ENCODE results near the gene TAF9B.
A peak's percentile ranks its signal among the peaks of the same experiment; 100 is the strongest.
"Not testable (repeated sequence)": the region's sequence is repeated elsewhere in the genome, so short reads cannot be mapped to it uniquely, and the experiment has no call there.

Gene TAF9B

GRCh38 chrX:78131117-78131516, 8.3 kb downstream of the TAF9B start:
- Mint-ChIP-seq H3K36me3 (ENCODE audit: insufficient read depth) (peaks cover 27% of the 10 kb centered on the region), H3K4me3 (no peak overlapping the region), H3K9me3 (no peaks in the 10 kb centered on the region), H3K27ac (ENCODE audit: low read depth) (no peak overlapping the region), H3K4me1 (no peaks in the 10 kb centered on the region), H3K27me3 (no peaks in the 10 kb centered on the region)
- no peak for DNase-seq (ENCODE audit: low spot score in 2 of 2)
- ATAC-seq (replicated peaks; ENCODE audit: extremely low read depth, poor library complexity, severe bottlenecking) = no peak

- DNase-seq (ENCODE audit: low spot score in 2 of 2) (no peak), ATAC-seq (replicated peaks; ENCODE audit: extremely low read depth, poor library complexity, severe bottlenecking) (no peak)
- H3K9me3 Mint-ChIP-seq = no peaks in the 10 kb centered on the region
- no peaks in the 10 kb centered on the region for H3K4me1 Mint-ChIP-seq
- H3K27ac Mint-ChIP-seq (ENCODE audit: low read depth) = no peak overlapping the region
- H3K4me3 Mint-ChIP-seq = no peak overlapping the region
- peaks cover 34% of the 10 kb centered on the region for H3K36me3 Mint-ChIP-seq (ENCODE audit: insufficient read depth)
- no peaks in the 10 kb centered on the region for H3K27me3 Mint-ChIP-seq
Observed at GRCh38 chrX:78130396-78130795, 9.1 kb downstream of the TAF9B start.

- no peak overlapping the region for H3K4me3 Mint-ChIP-seq
- DNase-seq (ENCODE audit: low spot score in 2 of 2) (no peak), ATAC-seq (replicated peaks; ENCODE audit: extremely low read depth, poor library complexity, severe bottlenecking) (no peak)
- no peak overlapping the region for H3K27ac Mint-ChIP-seq (ENCODE audit: low read depth)
- H3K27me3 Mint-ChIP-seq = no peaks in the 10 kb centered on the region
- H3K4me1 Mint-ChIP-seq = no peaks in the 10 kb centered on the region
- H3K36me3 Mint-ChIP-seq (ENCODE audit: insufficient read depth) = peaks cover 39% of the 10 kb centered on the region
- H3K9me3 Mint-ChIP-seq = no peaks in the 10 kb centered on the region
Observed at GRCh38 chrX:78129714-78130113, 9.7 kb downstream of the TAF9B start.

- Mint-ChIP-seq H3K36me3 (ENCODE audit: insufficient read depth) (peaks cover 56% of the 10 kb centered on the region), H3K4me1 (peaks cover 12% of the 10 kb centered on the region)
- ATAC-seq (replicated peaks; ENCODE audit: extremely low read depth, poor library complexity, severe bottlenecking); DNase-seq (ENCODE audit: low spot score in 2 of 2); H3K4me3 Mint-ChIP-seq; H3K27me3 Mint-ChIP-seq; H3K27ac Mint-ChIP-seq (ENCODE audit: low read depth); H3K9me3 Mint-ChIP-seq: not testable (repeated sequence)
Observed at GRCh38 chrX:78125781-78126180, 13.7 kb downstream of the TAF9B start.

- Mint-ChIP-seq H3K27ac (ENCODE audit: low read depth) (no peak overlapping the region), H3K4me3 (no peak overlapping the region), H3K36me3 (ENCODE audit: insufficient read depth) (peaks cover 57% of the 10 kb centered on the region), H3K9me3 (no peaks in the 10 kb centered on the region), H3K27me3 (no peaks in the 10 kb centered on the region), H3K4me1 (peaks cover 12% of the 10 kb centered on the region)
- ATAC-seq (replicated peaks; ENCODE audit: extremely low read depth, poor library complexity, severe bottlenecking) (no peak), DNase-seq (ENCODE audit: low spot score in 2 of 2) (no peak)
Observed at GRCh38 chrX:78125148-78125547, 14.3 kb downstream of the TAF9B start.

GRCh38 chrX:78124307-78124706, 15.1 kb downstream of the TAF9B start:
- DNase-seq (ENCODE audit: low spot score in 2 of 2) = no peak
- no peak overlapping the region for H3K4me3 Mint-ChIP-seq
- H3K36me3 Mint-ChIP-seq (ENCODE audit: insufficient read depth) = peaks cover 59% of the 10 kb centered on the region
- ATAC-seq (replicated peaks; ENCODE audit: extremely low read depth, poor library complexity, severe bottlenecking) = no peak
- no peaks in the 10 kb centered on the region for H3K27me3 Mint-ChIP-seq
- H3K9me3 Mint-ChIP-seq = no peaks in the 10 kb centered on the region
- peaks cover 17% of the 10 kb centered on the region for H3K4me1 Mint-ChIP-seq
- peak overlapping the region; percentile 22 for H3K27ac Mint-ChIP-seq (ENCODE audit: low read depth)

- DNase-seq (ENCODE audit: low spot score in 2 of 2) = no peak
- H3K27ac Mint-ChIP-seq (ENCODE audit: low read depth) = no peak overlapping the region
Observed at GRCh38 chrX:78123190-78123589, 16.3 kb downstream of the TAF9B start.

GRCh38 chrX:78119521-78120227, 19.8 kb downstream of the TAF9B start:
- ATAC-seq (replicated peaks; ENCODE audit: extremely low read depth, poor library complexity, severe bottlenecking) (peak; percentile 32), DNase-seq (ENCODE audit: low spot score in 2 of 2) (no peak)
- peaks cover 72% of the 10 kb centered on the region for H3K36me3 Mint-ChIP-seq (ENCODE audit: insufficient read depth)
- peaks cover 40% of the 10 kb centered on the region for H3K4me1 Mint-ChIP-seq
- no peak overlapping the region for H3K4me3 Mint-ChIP-seq
- no peaks in the 10 kb centered on the region for H3K9me3 Mint-ChIP-seq
- peak overlapping the region; percentile 16 for H3K27ac Mint-ChIP-seq (ENCODE audit: low read depth)
- no peaks in the 10 kb centered on the region for H3K27me3 Mint-ChIP-seq

More at GRCh38 chrX:78123190-78123589, 16.3 kb downstream of the TAF9B start:
- Mint-ChIP-seq H3K4me1 (peaks cover 25% of the 10 kb centered on the region), H3K27me3 (no peaks in the 10 kb centered on the region), H3K36me3 (ENCODE audit: insufficient read depth) (peaks cover 63% of the 10 kb centered on the region), H3K9me3 (no peaks in the 10 kb centered on the region), H3K4me3 (no peak overlapping the region)
- ATAC-seq (replicated peaks; ENCODE audit: extremely low read depth, poor library complexity, severe bottlenecking) = no peak

GRCh38 chrX:78118628-78119027, 20.8 kb downstream of the TAF9B start:
- no peaks in the 10 kb centered on the region for H3K27me3 Mint-ChIP-seq
- peaks cover 75% of the 10 kb centered on the region for H3K36me3 Mint-ChIP-seq (ENCODE audit: insufficient read depth)
- H3K9me3 Mint-ChIP-seq = no peaks in the 10 kb centered on the region
- ATAC-seq (replicated peaks; ENCODE audit: extremely low read depth, poor library complexity, severe bottlenecking) = no peak
- no peak for DNase-seq (ENCODE audit: low spot score in 2 of 2)
- H3K4me3 Mint-ChIP-seq = no peak overlapping the region
- H3K4me1 Mint-ChIP-seq = peaks cover 36% of the 10 kb centered on the region
- peak overlapping the region; percentile 64 for H3K27ac Mint-ChIP-seq (ENCODE audit: low read depth)

- Mint-ChIP-seq H3K9me3 (no peaks in the 10 kb centered on the region), H3K4me3 (no peak overlapping the region), H3K36me3 (ENCODE audit: insufficient read depth) (peaks cover 73% of the 10 kb centered on the region), H3K4me1 (peaks cover 34% of the 10 kb centered on the region), H3K27ac (ENCODE audit: low read depth) (no peak overlapping the region), H3K27me3 (no peaks in the 10 kb centered on the region)
- DNase-seq (ENCODE audit: low spot score in 2 of 2) = no peak
- no peak for ATAC-seq (replicated peaks; ENCODE audit: extremely low read depth, poor library complexity, severe bottlenecking)
Observed at GRCh38 chrX:78116766-78117165, 22.7 kb downstream of the TAF9B start.

- no peak for DNase-seq (ENCODE audit: low spot score in 2 of 2)
- Mint-ChIP-seq H3K4me3 (no peak overlapping the region), H3K4me1 (peaks cover 33% of the 10 kb centered on the region), H3K9me3 (no peaks in the 10 kb centered on the region), H3K27ac (ENCODE audit: low read depth) (peak overlapping the region; percentile 55), H3K27me3 (no peaks in the 10 kb centered on the region), H3K36me3 (ENCODE audit: insufficient read depth) (peaks cover 77% of the 10 kb centered on the region)
- ATAC-seq (replicated peaks; ENCODE audit: extremely low read depth, poor library complexity, severe bottlenecking) = no peak
Observed at GRCh38 chrX:78116365-78116764, 23.1 kb downstream of the TAF9B start.

- Mint-ChIP-seq H3K4me1 (peaks cover 34% of the 10 kb centered on the region), H3K4me3 (no peak overlapping the region), H3K36me3 (ENCODE audit: insufficient read depth) (peaks cover 52% of the 10 kb centered on the region)
Observed at GRCh38 chrX:78111140-78111931, 28.1 kb downstream of the TAF9B start.

GRCh38 chrX:78109458-78109857, 30.0 kb downstream of the TAF9B start:
- peaks cover 44% of the 10 kb centered on the region for H3K36me3 Mint-ChIP-seq (ENCODE audit: insufficient read depth)
- no peak for ATAC-seq (replicated peaks; ENCODE audit: extremely low read depth, poor library complexity, severe bottlenecking)
- H3K9me3 Mint-ChIP-seq = no peaks in the 10 kb centered on the region
- peak overlapping the region; percentile 44 for H3K4me3 Mint-ChIP-seq
- no peaks in the 10 kb centered on the region for H3K27me3 Mint-ChIP-seq
- H3K27ac Mint-ChIP-seq (ENCODE audit: low read depth) = peak overlapping the region; percentile 49
- H3K4me1 Mint-ChIP-seq = peaks cover 42% of the 10 kb centered on the region
- no peak for DNase-seq (ENCODE audit: low spot score in 2 of 2)

More at GRCh38 chrX:78111140-78111931, 28.1 kb downstream of the TAF9B start:
- no peak for DNase-seq (ENCODE audit: low spot score in 2 of 2)
- Mint-ChIP-seq H3K27me3 (no peaks in the 10 kb centered on the region), H3K27ac (ENCODE audit: low read depth) (no peak overlapping the region), H3K9me3 (no peaks in the 10 kb centered on the region)
- ATAC-seq (replicated peaks; ENCODE audit: extremely low read depth, poor library complexity, severe bottlenecking) = no peak
